Measurements from ENCODE around the gene TFF3.

The TFF3 gene

DNA sequence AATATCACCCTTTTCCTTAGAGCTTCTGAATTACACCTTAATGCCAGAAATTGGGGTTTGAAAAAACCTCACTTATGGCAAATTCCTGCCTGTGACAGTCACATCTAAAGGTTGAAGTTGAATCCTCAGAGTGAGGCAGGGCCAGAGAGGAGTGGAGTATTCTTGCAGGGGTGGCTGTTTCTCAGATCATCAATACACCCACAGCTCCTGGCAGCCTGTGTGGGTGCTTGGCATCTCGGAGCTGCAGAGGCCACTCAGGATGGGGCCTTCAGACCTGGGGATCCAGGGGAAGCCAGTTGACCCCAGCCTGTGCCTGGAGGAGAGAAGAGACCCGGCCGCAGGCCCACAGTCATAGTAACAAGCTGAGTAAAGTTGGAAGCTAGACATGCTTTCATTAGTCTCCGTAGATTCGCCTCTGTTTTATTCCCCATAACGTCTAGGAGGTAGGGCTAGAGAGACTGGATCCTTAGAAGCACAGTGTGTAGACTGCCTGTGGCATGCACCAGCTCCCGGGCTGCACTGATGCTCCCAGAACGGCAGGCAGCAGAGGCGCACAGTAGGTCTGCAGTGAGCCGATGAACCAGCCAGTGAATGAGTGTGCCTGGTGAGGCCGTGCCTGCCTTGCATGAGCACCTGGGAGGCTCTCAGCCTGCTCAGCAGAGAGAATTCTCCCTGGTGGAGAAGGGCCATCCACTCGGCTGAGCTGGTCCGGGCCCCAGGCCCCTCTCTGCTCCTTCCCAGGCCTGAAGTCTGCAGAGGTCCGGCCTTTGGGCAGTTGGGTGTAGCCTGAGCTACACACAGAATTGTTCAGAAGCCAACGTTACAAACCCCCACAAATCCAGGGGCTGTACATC is 42.9 kb downstream of the TFF3 start:
- Histone ChIP-seq H3K27ac (ENCODE audit: poor library complexity, severe bottlenecking) (no peak overlapping the region), H3K27me3 (ENCODE audit: insufficient read depth, poor library complexity, severe bottlenecking) (no peaks in the 10 kb centered on the region), H3K36me3 (ENCODE audit: low read depth) (no peaks in the 10 kb centered on the region), H3K9me3 (ENCODE audit: severe bottlenecking) (no peaks in the 10 kb centered on the region), H3K4me3 (ENCODE audit: severe bottlenecking) (no peak overlapping the region), H3K4me1 (ENCODE audit: insufficient read depth, poor library complexity, severe bottlenecking) (no peaks in the 10 kb centered on the region)
- DNase-seq (ENCODE audit: low spot score) (no peak), ATAC-seq (ENCODE audit: low read depth) (no peak)
- TF ChIP-seq, protein P1, sequence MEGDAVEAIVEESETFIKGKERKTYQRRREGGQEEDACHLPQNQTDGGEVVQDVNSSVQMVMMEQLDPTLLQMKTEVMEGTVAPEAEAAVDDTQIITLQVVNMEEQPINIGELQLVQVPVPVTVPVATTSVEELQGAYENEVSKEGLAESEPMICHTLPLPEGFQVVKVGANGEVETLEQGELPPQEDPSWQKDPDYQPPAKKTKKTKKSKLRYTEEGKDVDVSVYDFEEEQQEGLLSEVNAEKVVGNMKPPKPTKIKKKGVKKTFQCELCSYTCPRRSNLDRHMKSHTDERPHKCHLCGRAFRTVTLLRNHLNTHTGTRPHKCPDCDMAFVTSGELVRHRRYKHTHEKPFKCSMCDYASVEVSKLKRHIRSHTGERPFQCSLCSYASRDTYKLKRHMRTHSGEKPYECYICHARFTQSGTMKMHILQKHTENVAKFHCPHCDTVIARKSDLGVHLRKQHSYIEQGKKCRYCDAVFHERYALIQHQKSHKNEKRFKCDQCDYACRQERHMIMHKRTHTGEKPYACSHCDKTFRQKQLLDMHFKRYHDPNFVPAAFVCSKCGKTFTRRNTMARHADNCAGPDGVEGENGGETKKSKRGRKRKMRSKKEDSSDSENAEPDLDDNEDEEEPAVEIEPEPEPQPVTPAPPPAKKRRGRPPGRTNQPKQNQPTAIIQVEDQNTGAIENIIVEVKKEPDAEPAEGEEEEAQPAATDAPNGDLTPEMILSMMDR (IDR thresholded peaks at IDR 0.05; ENCODE audit: poor library complexity, severe bottlenecking) = no peak

DNA sequence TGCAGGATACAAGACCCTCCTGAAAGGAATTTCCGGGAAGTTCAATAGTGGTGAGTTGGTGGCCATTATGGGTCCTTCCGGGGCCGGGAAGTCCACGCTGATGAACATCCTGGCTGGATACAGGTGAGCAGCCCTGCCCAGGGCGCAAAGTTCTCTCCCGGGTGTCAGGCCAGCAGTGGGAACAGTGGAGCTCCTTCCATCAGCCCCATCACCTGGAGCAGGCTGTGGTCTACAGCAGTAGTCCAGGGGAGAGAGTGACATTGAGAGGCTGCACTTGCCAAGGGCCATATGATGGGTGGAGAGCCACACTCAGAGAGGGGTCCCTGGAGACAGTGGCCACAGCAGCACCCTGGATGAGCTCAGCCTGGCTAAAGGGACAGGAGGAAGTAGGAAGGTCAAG is 44.1 kb downstream of the TFF3 start:
- H3K27ac ChIP-seq (ENCODE audit: poor library complexity, severe bottlenecking) = no peak overlapping the region
- DNase-seq (ENCODE audit: low spot score) = no peak
- H3K36me3 ChIP-seq (ENCODE audit: low read depth) = no peaks in the 10 kb centered on the region
- no peak overlapping the region for H3K4me3 ChIP-seq (ENCODE audit: severe bottlenecking)
- no peaks in the 10 kb centered on the region for H3K9me3 ChIP-seq (ENCODE audit: severe bottlenecking)
- TF ChIP-seq, protein P1 (IDR thresholded peaks at IDR 0.05; ENCODE audit: poor library complexity, severe bottlenecking) = no peak
- no peaks in the 10 kb centered on the region for H3K27me3 ChIP-seq (ENCODE audit: insufficient read depth, poor library complexity, severe bottlenecking)
- no peaks in the 10 kb centered on the region for H3K4me1 ChIP-seq (ENCODE audit: insufficient read depth, poor library complexity, severe bottlenecking)
- no peak for ATAC-seq (ENCODE audit: low read depth)

DNA sequence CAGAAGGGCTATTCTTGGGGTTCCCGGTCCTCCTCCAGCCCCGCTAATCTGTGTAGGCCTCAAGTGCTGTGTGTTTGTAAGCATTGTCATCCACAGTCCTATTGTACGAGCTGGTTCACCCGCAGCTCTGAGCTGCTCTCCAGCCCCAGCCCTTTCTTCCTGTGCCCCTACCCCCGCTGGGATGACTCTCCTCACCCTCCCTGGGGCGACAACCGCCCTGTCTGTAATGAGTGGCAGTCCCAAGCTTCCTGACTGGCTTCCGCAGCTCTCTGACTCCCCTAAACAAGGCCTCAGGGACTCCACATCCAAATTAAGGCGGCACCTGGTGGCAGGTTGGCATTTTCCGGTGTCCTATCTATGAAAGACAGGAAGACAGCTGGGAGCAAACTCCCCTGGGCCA is 45.8 kb downstream of the TFF3 start:
- H3K4me1 ChIP-seq (ENCODE audit: insufficient read depth, poor library complexity, severe bottlenecking) = no peaks in the 10 kb centered on the region
- H3K27me3 ChIP-seq (ENCODE audit: insufficient read depth, poor library complexity, severe bottlenecking) = no peaks in the 10 kb centered on the region
- no peaks in the 10 kb centered on the region for H3K9me3 ChIP-seq (ENCODE audit: severe bottlenecking)
- TF ChIP-seq, protein P1 (IDR thresholded peaks at IDR 0.05; ENCODE audit: poor library complexity, severe bottlenecking) = no peak
- no peak overlapping the region for H3K27ac ChIP-seq (ENCODE audit: poor library complexity, severe bottlenecking)
- no peaks in the 10 kb centered on the region for H3K36me3 ChIP-seq (ENCODE audit: low read depth)
- no peak for DNase-seq (ENCODE audit: low spot score)
- H3K4me3 ChIP-seq (ENCODE audit: severe bottlenecking) = no peak overlapping the region
- ATAC-seq (ENCODE audit: low read depth) = no peak

DNA sequence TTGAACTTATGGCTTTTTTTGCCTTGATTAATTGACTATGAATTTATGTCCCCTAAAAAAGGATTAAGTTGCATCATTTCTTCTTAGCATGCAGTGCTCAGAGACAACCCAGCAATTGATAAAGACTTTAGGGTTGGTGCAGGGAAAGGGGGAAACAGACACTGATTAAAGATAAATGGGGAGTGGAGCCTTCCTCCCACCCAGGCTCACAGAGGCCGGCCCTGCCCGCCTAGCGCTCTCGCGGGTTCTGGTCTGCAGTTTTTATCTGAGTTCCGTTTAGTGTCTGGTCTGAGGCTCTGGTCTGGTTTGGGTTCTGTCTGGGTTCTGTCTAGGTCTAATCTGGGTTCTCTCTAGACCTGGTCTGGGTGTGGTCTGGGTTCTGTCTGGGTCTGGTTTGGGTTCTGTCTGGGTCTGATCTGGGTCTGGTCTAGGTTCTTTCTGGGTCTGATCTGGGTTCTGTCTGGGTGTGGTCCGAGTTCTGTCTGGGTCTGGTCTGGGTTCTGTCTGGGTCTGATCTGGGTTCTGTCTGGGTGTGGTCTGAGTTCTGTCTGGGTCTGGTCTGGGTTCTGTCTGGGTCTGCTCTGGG is 48.1 kb downstream of the TFF3 start:
- H3K4me1 ChIP-seq (ENCODE audit: insufficient read depth, poor library complexity, severe bottlenecking) = peaks cover 8% of the 10 kb centered on the region
- ATAC-seq (ENCODE audit: low read depth) (no peak), DNase-seq (ENCODE audit: low spot score) (no peak)
- H3K4me3 ChIP-seq (ENCODE audit: severe bottlenecking) = no peak overlapping the region
- H3K9me3 ChIP-seq (ENCODE audit: severe bottlenecking) = no peaks in the 10 kb centered on the region
- H3K36me3 ChIP-seq (ENCODE audit: low read depth) = no peaks in the 10 kb centered on the region
- H3K27ac ChIP-seq (ENCODE audit: poor library complexity, severe bottlenecking) = no peak overlapping the region
- no peaks in the 10 kb centered on the region for H3K27me3 ChIP-seq (ENCODE audit: insufficient read depth, poor library complexity, severe bottlenecking)
- TF ChIP-seq, protein P1 (IDR thresholded peaks at IDR 0.05; ENCODE audit: poor library complexity, severe bottlenecking) = no peak
